ENCODE measurements around the gene ARL2.

Gene ARL2

GRCh38 chr11:65065851-65066250 lies 51.9 kb downstream of the ARL2 start:
- no peak overlapping the region for H3K27ac ChIP-seq
- DNase-seq (ENCODE audit: low spot score): no peak
- POLR2A ChIA-PET (ENCODE audit: low non-redundant PET): no interaction called here
- CTCF ChIA-PET: no interaction called here
- no peak for TF ChIP-seq CTCF (conservative IDR thresholded peaks at IDR 0.05; ENCODE audit: low read depth)

- no peak overlapping the region for H3K27ac ChIP-seq
- TF ChIP-seq CTCF (conservative IDR thresholded peaks at IDR 0.05; ENCODE audit: low read depth): no peak
- no peak for DNase-seq (ENCODE audit: low spot score)
- CTCF ChIA-PET: no interaction called here
- POLR2A ChIA-PET (ENCODE audit: low non-redundant PET): no interaction called here
These were observed 52.4 kb downstream of the ARL2 start for GRCh38 chr11:65066315-65066714.

GRCh38 chr11:65066805-65067291 lies 52.9 kb downstream of the ARL2 start:
- POLR2A ChIA-PET (ENCODE audit: low non-redundant PET): no interaction called here
- no peak for DNase-seq (ENCODE audit: low spot score)
- H3K27ac ChIP-seq: no peak overlapping the region
- TF ChIP-seq CTCF (conservative IDR thresholded peaks at IDR 0.05; ENCODE audit: low read depth): no peak
- CTCF ChIA-PET: no interaction called here

- no peak for TF ChIP-seq CTCF (conservative IDR thresholded peaks at IDR 0.05; ENCODE audit: low read depth)
- no peak overlapping the region for H3K27ac ChIP-seq
- DNase-seq (ENCODE audit: low spot score): no peak
- ChIA-PET POLR2A (ENCODE audit: low non-redundant PET) (no interaction called here), CTCF (no interaction called here)
These were observed 53.5 kb downstream of the ARL2 start for GRCh38 chr11:65067446-65067845.

- CTCF ChIA-PET: interaction anchor here (0.7 to 1.4 kb wide), 2 partner anchors 59 to 181 kb away, joined by 3 read pairs; no protein-coding TSS in a partner anchor
- H3K27ac ChIP-seq: no peak overlapping the region
- DNase-seq (ENCODE audit: low spot score): no peak
- TF ChIP-seq CTCF (conservative IDR thresholded peaks at IDR 0.05; ENCODE audit: low read depth): no peak
- POLR2A ChIA-PET (ENCODE audit: low non-redundant PET): no interaction called here
These were observed 55.3 kb downstream of the ARL2 start for GRCh38 chr11:65069217-65069616.
